GM21528 (cell line): ENCODE data around the gene SVIL.
"Not testable (repeated sequence)": the region's sequence is repeated elsewhere in the genome, so short reads cannot be mapped to it uniquely, and the experiment has no call there.

Source experiments
- ATAC-seq: cut with Tn5 transposase; IDR thresholded peaks from one replicate; pipeline ENCODE4 v1.9.1; 2021; ENCODE audit warnings: mild to moderate bottlenecking, moderate library complexity; ENCODE audit not compliant: unreplicated experiment, low FRiP score

Gene SVIL

GRCh38 chr10:29583674-29584073 is 51.1 kb downstream of the SVIL start:
- ATAC-seq = no peak

- ATAC-seq = not testable (repeated sequence)
Observed at GRCh38 chr10:29582769-29583168, 52.0 kb downstream of the SVIL start.

GRCh38 chr10:29579455-29579970 is 55.3 kb downstream of the SVIL start:
- no peak for ATAC-seq

- ATAC-seq = no peak
Observed at GRCh38 chr10:29578457-29578856, 56.3 kb downstream of the SVIL start.

GRCh38 chr10:29576681-29577080 is 58.1 kb downstream of the SVIL start:
- no peak for ATAC-seq

GRCh38 chr10:29575098-29575455 is 59.7 kb downstream of the SVIL start:
- no peak for ATAC-seq

- ATAC-seq = not testable (repeated sequence)
Observed at GRCh38 chr10:29574212-29575097, 60.3 kb downstream of the SVIL start.

GRCh38 chr10:29570248-29570647 is 64.5 kb downstream of the SVIL start:
- not testable (repeated sequence) for ATAC-seq

- ATAC-seq = no peak
Observed at GRCh38 chr10:29569795-29570194, 65.0 kb downstream of the SVIL start.

GRCh38 chr10:29567003-29567402 is 67.8 kb downstream of the SVIL start:
- ATAC-seq = no peak

- ATAC-seq = not testable (repeated sequence)
Observed at GRCh38 chr10:29566209-29566608, 68.6 kb downstream of the SVIL start.

GRCh38 chr10:29563420-29564035 is 71.2 kb downstream of the SVIL start:
- no peak for ATAC-seq

GRCh38 chr10:29563006-29563405 is 71.8 kb downstream of the SVIL start:
- not testable (repeated sequence) for ATAC-seq

GRCh38 chr10:29559996-29560395 is 74.8 kb downstream of the SVIL start:
- no peak for ATAC-seq

GRCh38 chr10:29557665-29558064 is 77.1 kb downstream of the SVIL start:
- ATAC-seq = no peak

- ATAC-seq = no peak
Observed at GRCh38 chr10:29555746-29556481, 78.9 kb downstream of the SVIL start.

- ATAC-seq = no peak
Observed at GRCh38 chr10:29555091-29555745, 79.6 kb downstream of the SVIL start.

GRCh38 chr10:29554660-29555059 is 80.1 kb downstream of the SVIL start:
- ATAC-seq = no peak

- no peak for ATAC-seq
Observed at GRCh38 chr10:29553544-29554250, 81.1 kb downstream of the SVIL start.

- ATAC-seq = not testable (repeated sequence)
Observed at GRCh38 chr10:29553116-29553515, 81.7 kb downstream of the SVIL start.
